Femur (tissue), 1 donor: Measurements from ENCODE around the gene ST6GALNAC4.
"Not testable (repeated sequence)": the region's sequence is repeated elsewhere in the genome, so short reads cannot be mapped to it uniquely, and the experiment has no call there.

Experiments used
- DNase-seq: peaks from one replicate; pipeline ENCODE4 v3.0.0-alpha.2; 2017

ST6GALNAC4 gene

DNA sequence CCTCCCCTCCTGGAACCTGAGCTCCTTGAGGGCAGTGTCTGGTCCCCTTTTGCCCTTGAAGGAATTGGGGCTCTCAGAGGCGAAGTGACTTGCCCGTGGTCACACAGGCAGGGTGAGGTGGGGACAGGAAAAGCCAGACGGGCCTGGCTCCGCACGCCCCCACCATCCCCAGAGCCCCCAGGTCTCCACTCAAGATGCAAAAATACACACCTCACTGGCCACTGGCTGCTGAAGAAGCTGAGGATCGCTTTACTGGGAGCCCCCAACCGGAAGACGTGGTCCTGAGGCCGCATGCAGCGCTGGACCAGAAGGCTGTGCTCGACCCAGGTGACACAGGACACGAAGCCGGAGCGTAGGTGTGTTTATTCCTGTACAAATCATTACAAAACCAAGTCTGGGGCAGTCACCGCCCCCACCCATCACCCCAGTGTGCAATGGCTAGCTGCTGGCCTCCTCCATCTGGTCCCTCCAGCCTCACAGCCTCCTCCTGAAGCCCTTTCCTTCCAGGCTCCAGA lies 31.8 kb downstream of the ST6GALNAC4 start:
- DNase-seq, result peak; percentile 20

DNA sequence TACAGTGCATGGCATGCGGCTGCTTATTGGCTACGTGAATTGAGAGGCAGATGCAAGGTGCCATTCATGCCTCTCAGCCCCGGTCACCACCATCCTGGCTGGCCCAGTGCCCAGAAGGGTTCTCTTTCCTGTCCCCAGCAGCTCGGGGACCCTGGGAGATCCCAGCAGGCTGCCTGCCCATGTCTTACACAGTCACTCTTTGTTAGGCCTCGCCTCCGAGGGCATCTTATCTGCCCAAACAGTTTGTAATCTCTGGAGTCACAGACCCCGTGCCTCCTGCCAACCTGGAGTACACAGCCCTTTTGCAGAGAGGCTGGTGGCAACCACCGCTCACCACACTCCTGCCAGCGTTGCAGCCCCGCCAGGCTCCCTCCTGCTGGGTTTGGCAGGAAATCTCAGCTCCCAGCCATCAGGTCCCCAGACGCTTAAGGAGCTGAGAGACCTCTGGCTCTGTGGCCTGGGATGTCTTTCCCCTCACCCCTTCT lies 32.4 kb downstream of the ST6GALNAC4 start:
- peak; percentile 59 for DNase-seq

DNA sequence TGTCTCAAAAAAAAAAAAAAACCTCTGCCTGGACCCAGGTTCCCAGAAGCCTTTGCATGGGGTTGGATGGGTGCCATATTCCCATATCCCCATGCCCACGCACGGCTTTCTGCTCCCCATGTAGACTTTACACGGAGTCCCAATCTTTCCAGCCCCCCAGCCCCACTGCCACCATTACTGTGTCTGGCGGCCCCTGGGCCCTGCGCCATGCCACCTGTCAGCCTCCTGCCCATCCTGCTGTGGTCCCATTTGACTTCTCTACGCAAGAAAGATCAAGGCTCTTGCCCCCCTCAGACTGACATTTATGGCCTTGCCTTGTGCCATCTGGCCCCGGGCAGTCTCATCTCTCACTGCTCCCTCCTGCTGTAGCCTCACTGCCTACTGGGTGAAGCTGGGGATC lies 32.9 kb downstream of the ST6GALNAC4 start:
- peak; percentile 23 for DNase-seq

GRCh38 chr9:127881715-127882114 lies 35.1 kb downstream of the ST6GALNAC4 start:
- not testable (repeated sequence) for DNase-seq

- DNase-seq, result no peak
Measured at GRCh38 chr9:127880143-127880542, 36.7 kb downstream of the ST6GALNAC4 start.

DNA sequence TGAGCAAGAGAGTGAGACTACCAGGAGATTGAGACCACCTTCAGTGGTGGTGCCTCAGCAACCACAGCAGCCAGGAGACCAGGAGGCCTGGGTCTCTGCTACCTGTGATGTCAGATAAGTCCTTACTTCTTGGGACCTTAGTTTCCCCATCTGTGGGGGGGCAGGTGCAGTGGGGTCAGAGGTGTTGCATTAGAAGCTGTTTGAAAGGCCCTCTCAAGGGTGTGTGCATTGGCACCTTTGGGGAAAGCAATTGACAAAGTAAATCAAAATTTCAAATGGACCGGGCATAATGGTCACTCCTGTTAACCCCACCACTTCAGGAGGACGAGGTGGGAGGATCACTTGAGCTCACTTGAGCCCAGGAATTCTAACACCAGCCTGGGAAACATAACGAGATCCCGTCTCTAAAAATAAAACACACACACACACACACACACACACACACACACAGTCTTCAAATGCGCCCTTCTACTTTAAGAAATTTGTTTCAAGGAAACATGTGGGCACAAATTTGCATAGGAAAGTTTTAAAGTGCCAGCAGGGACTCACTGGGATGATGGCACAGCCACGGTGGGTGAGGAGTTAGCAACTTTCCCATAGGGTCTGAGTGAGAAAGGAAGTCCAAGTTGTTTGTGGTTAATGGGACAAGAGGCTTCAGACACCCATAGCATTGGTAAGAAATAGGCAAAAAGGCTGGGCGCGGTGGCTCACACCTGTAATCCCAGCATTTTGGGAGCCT lies 38.0 kb downstream of the ST6GALNAC4 start:
- DNase-seq, result no peak

DNA sequence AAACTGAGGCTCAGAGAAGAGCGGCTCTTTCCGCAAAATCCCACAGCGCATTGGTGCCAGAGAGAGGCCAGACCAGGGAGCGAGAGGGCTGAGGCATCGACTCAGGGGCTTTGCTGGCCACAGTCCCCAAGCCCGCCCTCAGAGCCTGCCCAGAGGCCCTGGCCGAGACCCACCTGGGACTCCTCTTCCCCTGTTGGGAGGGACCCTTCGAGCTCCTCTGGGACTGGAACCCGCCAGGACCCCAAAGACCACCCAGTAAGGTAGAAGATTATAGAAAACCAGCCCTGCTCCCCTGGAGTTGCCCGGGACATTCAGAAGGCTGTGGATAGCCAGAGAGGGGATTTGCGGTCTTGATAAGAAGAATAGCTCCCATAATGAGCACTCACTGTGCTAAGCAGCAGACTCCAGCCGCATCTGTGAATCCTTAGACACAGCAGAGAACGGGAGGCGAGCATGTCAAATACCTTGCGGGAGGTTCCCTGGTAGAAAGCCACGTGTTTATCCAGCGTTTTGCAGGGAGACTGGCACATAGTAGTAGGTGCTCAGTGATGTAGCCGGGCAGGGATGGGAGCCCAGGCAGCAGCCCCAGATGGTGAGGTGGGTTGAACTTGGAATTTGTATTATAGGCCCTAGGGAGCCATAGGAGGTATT lies 38.7 kb downstream of the ST6GALNAC4 start:
- DNase-seq, result no peak

GRCh38 chr9:127877566-127877998 lies 39.3 kb downstream of the ST6GALNAC4 start, which contains the start of gene AK1:
AK1 (minus strand) TSS chr9:127877675; CDS start chr9:127874617, 3,058 bp downstream.
- DNase-seq, result peak; percentile 86

DNA sequence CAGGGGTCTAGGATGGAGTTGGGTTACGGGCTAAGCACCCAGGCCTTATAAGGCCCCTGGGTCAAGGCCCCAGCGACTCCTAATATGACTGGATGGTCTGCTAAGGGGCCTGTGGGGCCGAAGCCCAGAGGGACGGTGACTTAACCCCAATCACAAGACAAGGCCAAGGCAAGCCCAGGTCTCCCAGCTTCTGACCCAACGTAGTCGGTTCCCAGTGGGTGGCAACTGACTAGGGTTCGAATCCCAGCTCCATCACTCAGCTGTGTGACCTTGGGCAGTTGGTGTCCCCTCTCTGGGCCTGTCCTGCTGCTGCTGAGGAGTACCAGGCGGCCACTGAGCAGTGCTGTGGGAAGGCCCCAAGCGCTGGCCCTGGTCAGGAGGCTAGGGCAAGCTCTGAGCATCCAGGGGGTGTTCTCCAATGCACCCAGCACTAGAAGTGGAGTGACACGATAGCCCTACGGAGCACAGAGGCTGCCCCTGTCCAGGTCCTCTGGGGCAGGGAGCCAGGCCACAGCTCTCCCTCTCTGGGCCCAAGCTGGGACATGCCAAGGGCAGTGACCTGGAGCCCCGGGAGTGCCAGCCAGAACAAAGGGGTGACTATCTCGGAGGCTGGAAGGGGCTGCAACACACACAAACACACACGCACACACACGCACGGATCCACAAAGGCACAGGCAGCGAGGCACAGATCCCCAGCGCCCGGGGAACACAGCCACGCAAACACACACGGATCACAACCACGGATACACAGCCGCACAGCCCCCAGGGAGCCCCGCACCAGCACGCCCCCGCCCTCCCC lies 39.9 kb downstream of the ST6GALNAC4 start:
- no peak for DNase-seq

DNA sequence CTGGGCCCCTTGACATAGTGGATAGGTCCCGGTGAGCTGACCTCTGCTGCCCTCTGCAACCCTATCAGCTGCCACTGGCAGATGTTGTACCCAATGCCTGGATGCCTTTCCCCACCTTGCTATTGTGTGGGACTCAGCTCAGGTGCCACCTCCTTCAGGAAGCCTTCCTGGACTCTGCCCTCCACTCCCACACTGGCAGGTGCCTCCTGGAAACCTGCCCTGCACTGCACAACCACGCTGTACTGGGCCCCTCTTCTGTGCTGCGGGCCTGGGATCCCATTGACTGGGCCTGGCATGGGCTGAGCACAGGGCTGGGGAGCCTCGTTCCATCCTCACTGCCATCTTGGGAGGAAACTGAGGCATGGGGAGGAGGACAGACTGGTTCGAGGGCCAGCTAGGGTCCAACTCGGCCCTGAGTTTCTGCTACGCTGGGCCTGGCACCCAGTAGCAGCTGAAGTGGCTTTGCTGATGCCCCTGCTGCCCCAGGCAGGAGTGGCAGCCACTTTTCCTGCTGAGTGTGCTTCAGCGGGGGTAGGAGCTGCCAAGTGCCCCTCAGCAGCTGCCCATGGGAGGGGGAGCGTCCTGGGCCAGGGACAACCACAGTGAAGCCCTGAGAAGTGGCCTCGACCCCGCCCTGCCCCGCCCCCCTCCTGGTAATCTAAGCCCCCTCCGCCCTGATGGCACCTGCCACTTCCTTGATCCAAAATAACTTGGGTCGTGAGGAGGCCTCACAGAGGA lies 40.6 kb downstream of the ST6GALNAC4 start:
- peak; percentile 70 for DNase-seq

GRCh38 chr9:127875306-127875966 lies 41.4 kb downstream of the ST6GALNAC4 start:
- DNase-seq, result peak; percentile 64

- no peak for DNase-seq
Measured at GRCh38 chr9:127874301-127875221, 42.3 kb downstream of the ST6GALNAC4 start.

DNA sequence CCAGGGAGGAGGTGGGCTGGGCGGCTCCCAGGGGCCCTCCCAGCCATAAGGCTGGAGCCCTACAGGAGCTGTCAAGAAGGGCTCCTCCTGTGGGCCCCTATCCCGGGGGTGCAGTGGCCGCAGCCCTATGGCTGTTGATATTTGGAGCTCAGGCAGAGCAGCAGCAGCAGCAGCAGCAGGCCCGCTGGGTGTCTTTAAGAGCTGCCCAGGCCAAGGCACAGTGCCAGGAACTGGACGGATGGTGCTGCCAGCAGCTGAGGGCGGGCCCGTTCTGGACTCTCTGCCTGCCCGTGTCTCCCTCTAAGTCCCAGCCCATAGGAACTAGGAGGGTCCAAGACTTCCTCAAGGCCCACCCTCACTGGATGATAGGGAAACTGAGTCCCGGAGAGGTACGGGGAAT lies 43.0 kb downstream of the ST6GALNAC4 start:
- peak; percentile 86 for DNase-seq

GRCh38 chr9:127873223-127873691 lies 43.6 kb downstream of the ST6GALNAC4 start:
- DNase-seq, result peak; percentile 79

GRCh38 chr9:127872369-127873222 lies 44.2 kb downstream of the ST6GALNAC4 start:
- no peak for DNase-seq

- DNase-seq, result no peak
Measured at GRCh38 chr9:127871531-127871930, 45.3 kb downstream of the ST6GALNAC4 start.

DNA sequence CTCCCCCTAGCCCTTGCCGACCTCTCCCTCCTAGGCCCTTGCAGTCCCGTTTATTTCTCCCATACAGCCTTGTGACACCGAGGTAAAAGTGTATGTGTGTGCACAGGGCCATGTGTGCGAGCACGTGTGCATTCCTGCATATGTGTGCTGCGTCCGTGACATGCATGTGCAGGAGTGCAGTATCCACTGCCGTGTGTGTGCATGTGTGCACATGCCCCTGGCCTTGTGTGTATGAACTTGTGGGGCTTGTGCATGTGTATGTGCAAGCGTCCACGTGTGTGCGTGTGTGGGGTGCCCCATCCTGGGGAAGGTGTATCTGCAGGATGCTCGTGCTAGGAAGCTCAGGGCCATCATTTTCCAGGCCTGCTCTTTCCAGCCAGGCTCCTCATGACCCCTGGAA lies 46.0 kb downstream of the ST6GALNAC4 start:
- DNase-seq, result no peak

- not testable (repeated sequence) for DNase-seq
Measured at GRCh38 chr9:127870153-127870491, 46.7 kb downstream of the ST6GALNAC4 start.
